Mesothelial cell of epicardium (in vitro differentiated cells): ENCODE data around the gene LONP1. TPM values are rescaled to one million over a fixed set of nuclear protein-coding genes. Genes with fewer than 3 reads are reported as not detected.
"Not testable (repeated sequence)": the region's sequence is repeated elsewhere in the genome, so short reads cannot be mapped to it uniquely, and the experiment has no call there.

ENCODE experiments used
- DNase-seq, 2 experiments: peaks; one replicate each; pipeline ENCODE4 v3.0.0; 2021; ENCODE audit warnings: low spot score in 2 of 2; ENCODE audit not compliant: unreplicated experiment in 2 of 2
- H3K27ac Mint-ChIP-seq: 2 replicates; pipeline ENCODE4 v1.8.0; 2021; ENCODE audit warnings: mixed read lengths
- H3K27me3 Mint-ChIP-seq: 2 replicates; pipeline ENCODE4 v1.8.0; 2021; ENCODE audit warnings: low read depth, mixed read lengths
- H3K36me3 Mint-ChIP-seq: 2 replicates; pipeline ENCODE4 v1.8.0; 2021; ENCODE audit warnings: mixed read lengths
- H3K4me1 Mint-ChIP-seq: 2 replicates; pipeline ENCODE4 v1.8.0; 2021; ENCODE audit warnings: mixed read lengths
- H3K4me3 Mint-ChIP-seq: 2 replicates; pipeline ENCODE4 v1.8.0; 2021; ENCODE audit warnings: mild to moderate bottlenecking, moderate library complexity, mixed read lengths
- H3K9me3 Mint-ChIP-seq: 2 replicates; pipeline ENCODE4 v1.8.0; 2021; ENCODE audit warnings: mixed read lengths
- total RNA-seq: library from RNA; stranded (reverse); gene quantifications from 3 replicates; pipeline ENCODE4 v1.2.1, GENCODE V29; 2021
- TF ChIP-seq, protein P1 (sequence below): fragments of 200-600 bp; sonication (generic); IDR thresholded peaks from one replicate; pipeline ENCODE4 v1.5.0; 2021; ENCODE audit warnings: antibody characterized with exemption; ENCODE audit not compliant: unreplicated experiment

The LONP1 gene
- total RNA-seq, 1 donor from 2014 or later: 69.8 TPM

GRCh38 chr19:5706876-5707573 is 12.9 kb downstream of the LONP1 start:
- H3K4me1 Mint-ChIP-seq: no peaks in the 10 kb centered on the region

DNA sequence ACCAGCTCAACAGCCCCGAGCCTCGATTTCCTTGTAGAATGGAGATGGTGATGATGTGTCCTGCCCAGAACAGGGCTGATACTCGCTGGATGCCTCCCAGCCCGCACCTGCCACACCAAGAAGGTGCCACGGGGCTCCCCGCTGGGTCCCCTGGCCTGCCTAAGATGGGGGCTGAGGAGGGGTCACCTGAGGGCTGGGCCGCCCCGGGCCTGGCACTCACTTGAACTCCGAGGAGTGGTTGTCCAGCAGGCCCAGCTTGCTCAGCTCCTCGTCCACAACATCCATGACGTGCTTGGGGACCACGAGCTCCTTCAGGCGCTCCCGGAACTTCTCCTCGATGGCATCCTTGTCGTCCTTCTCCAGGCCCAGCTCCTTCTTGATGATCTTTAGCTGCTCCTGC is 14.4 kb downstream of the LONP1 start:
- DNase-seq: no peak
- Mint-ChIP-seq H3K27me3 (no peaks in the 10 kb centered on the region), H3K36me3 (peaks cover 25% of the 10 kb centered on the region), H3K4me3 (no peak overlapping the region), H3K9me3 (no peaks in the 10 kb centered on the region), H3K4me1 (no peaks in the 10 kb centered on the region), H3K27ac (no peak overlapping the region)
- TF ChIP-seq, protein P1, sequence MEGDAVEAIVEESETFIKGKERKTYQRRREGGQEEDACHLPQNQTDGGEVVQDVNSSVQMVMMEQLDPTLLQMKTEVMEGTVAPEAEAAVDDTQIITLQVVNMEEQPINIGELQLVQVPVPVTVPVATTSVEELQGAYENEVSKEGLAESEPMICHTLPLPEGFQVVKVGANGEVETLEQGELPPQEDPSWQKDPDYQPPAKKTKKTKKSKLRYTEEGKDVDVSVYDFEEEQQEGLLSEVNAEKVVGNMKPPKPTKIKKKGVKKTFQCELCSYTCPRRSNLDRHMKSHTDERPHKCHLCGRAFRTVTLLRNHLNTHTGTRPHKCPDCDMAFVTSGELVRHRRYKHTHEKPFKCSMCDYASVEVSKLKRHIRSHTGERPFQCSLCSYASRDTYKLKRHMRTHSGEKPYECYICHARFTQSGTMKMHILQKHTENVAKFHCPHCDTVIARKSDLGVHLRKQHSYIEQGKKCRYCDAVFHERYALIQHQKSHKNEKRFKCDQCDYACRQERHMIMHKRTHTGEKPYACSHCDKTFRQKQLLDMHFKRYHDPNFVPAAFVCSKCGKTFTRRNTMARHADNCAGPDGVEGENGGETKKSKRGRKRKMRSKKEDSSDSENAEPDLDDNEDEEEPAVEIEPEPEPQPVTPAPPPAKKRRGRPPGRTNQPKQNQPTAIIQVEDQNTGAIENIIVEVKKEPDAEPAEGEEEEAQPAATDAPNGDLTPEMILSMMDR: no peak

More at GRCh38 chr19:5706876-5707573, 12.9 kb downstream of the LONP1 start:
- Mint-ChIP-seq H3K4me3 (no peak overlapping the region), H3K9me3 (no peaks in the 10 kb centered on the region), H3K27ac (no peak overlapping the region), H3K27me3 (no peaks in the 10 kb centered on the region), H3K36me3 (peaks cover 15% of the 10 kb centered on the region)
- DNase-seq: no peak
- TF ChIP-seq, protein P1: no peak

GRCh38 chr19:5703819-5704818 is 15.8 kb downstream of the LONP1 start:
- TF ChIP-seq, protein P1: no peak
- Mint-ChIP-seq H3K27ac (no peak overlapping the region), H3K27me3 (no peaks in the 10 kb centered on the region), H3K4me3 (no peak overlapping the region), H3K9me3 (no peaks in the 10 kb centered on the region), H3K36me3 (peaks cover 26% of the 10 kb centered on the region), H3K4me1 (no peaks in the 10 kb centered on the region)
- DNase-seq: no peak

DNA sequence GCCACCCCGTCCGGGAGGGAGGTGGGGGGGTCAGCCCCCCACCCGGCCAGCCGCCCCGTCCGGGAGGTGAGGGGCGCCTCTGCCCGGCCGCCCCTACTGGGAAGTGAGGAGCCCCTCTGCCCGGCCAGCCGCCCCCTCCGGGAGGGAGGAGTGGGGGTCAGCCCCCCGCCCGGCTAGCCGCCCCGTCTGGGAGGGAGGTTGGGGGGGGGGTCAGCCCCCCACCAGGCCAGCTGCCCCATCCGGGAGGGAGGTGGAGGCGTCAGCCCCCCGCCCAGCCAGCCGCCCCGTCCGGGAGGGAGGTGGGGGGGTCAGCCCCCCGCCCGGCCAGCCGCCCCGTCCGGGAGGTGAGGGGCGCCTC is 17.9 kb downstream of the LONP1 start:
- not testable (repeated sequence) for H3K27ac Mint-ChIP-seq, H3K4me3 Mint-ChIP-seq, H3K4me1 Mint-ChIP-seq, DNase-seq, H3K9me3 Mint-ChIP-seq, H3K27me3 Mint-ChIP-seq
- peaks cover 24% of the 10 kb centered on the region for H3K36me3 Mint-ChIP-seq

DNA sequence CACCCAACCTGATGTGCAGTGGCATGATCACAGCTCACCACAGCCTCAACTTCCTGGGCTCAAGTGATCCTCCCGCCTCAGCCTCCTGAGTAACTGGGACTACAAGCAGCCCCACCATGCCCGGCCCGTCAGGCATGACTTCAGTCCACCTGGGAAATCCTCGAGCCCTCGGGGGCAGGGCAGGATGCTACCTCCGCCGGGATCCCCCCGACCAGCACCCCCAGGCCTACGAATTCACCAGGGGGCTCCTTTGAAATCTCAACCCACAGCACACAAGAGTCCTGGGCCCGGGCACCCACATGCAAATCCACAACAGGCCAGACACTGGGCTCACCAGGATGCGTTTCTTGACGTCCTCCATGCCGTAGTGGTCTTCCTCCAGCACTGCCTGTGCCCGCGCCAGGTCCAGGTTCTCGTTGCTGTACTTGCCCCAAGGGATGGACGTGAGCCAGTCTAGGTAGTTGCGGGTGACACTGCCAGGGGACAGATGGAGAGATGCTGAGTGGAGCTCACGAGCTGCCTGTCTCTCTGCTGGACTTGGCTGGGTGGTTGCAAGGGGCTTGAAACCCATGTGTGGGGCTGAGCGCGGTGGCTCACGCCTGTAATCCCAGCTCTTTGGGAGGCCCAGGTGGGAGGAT is 19.4 kb downstream of the LONP1 start:
- no peak overlapping the region for H3K27ac Mint-ChIP-seq
- TF ChIP-seq, protein P1: no peak
- H3K36me3 Mint-ChIP-seq: peaks cover 21% of the 10 kb centered on the region
- no peaks in the 10 kb centered on the region for H3K4me1 Mint-ChIP-seq
- DNase-seq: no peak
- no peaks in the 10 kb centered on the region for H3K9me3 Mint-ChIP-seq
- no peaks in the 10 kb centered on the region for H3K27me3 Mint-ChIP-seq
- H3K4me3 Mint-ChIP-seq: no peak overlapping the region
